ENCODE results near the gene RASL12. TPM values are rescaled to one million over a fixed set of nuclear protein-coding genes. Genes with fewer than 3 reads are reported as not detected.

RASL12 gene
- total RNA-seq, 1 experiment from 2014 or later: 0.67 TPM

DNA sequence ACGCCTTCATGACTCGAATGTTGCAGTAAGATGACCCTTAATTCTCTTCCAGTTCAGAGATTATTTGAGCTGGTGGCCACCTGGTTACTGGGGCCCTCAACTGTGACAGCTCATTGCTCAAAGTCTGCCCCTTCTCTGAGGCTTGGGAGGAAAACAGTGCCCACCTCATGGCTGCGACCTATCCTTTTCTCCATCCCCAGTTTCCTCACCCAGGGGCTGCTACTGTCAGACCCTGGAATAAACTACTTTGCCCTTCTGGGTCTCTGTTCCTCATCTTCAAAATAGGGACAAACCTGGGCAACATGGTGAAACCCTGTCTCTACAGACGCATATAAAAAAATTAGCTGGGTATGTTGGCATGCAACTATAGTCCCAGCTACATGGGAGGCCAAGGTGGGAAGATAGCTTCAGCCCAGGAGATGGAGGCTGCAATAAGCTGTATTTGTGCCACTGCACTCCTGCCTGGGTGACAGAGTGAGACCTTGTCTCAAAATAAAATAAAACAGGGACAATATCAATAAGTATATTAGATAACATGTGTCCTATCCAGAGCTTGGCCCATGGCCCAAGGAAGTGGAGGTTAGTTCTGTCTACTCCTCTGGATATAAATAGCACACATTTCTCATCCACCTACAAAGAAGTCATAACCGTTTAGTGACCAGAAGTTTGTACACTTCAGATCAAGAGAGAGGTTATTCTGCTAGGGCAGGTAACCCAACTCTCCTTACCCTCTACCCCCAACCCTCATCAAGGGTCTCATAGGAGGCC is 2.2 kb upstream of the RASL12 start:
- ChIA-PET POLR2A (no interaction called here), CTCF (interaction anchor here (0.6 kb wide), 1 partner anchor 217 kb away, joined by 7 read pairs; the partner anchor contains the start of gene PARP16)
- TF ChIP-seq, protein P1, sequence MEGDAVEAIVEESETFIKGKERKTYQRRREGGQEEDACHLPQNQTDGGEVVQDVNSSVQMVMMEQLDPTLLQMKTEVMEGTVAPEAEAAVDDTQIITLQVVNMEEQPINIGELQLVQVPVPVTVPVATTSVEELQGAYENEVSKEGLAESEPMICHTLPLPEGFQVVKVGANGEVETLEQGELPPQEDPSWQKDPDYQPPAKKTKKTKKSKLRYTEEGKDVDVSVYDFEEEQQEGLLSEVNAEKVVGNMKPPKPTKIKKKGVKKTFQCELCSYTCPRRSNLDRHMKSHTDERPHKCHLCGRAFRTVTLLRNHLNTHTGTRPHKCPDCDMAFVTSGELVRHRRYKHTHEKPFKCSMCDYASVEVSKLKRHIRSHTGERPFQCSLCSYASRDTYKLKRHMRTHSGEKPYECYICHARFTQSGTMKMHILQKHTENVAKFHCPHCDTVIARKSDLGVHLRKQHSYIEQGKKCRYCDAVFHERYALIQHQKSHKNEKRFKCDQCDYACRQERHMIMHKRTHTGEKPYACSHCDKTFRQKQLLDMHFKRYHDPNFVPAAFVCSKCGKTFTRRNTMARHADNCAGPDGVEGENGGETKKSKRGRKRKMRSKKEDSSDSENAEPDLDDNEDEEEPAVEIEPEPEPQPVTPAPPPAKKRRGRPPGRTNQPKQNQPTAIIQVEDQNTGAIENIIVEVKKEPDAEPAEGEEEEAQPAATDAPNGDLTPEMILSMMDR (IDR thresholded peaks at IDR 0.05): no peak
- no peak for ATAC-seq
- no peak for DNase-seq (ENCODE audit: low read depth, low spot score)
- in situ Hi-C loops (cut with HindIII; ENCODE audit: low pct_unique_long_range_greater_than_20kb, low sequenced_read_pairs) (no loop called here), intact Hi-C loops (cut with micrococcal nuclease; ENCODE audit: unreplicated experiment) (no loop called here)
- no peak overlapping the region for H3K27ac ChIP-seq (ENCODE audit: low read length)
- no peaks in the 10 kb centered on the region for H3K9me3 ChIP-seq (ENCODE audit: control insufficient read depth, insufficient read depth, low read depth, low read length)
- no peak overlapping the region for H3K4me3 ChIP-seq (ENCODE audit: low read depth in 2 of 2, low read length in 2 of 2)
- H3K36me3 ChIP-seq (ENCODE audit: control insufficient read depth, insufficient read depth, low read length): no peaks in the 10 kb centered on the region
- no peaks in the 10 kb centered on the region for H3K4me1 ChIP-seq (ENCODE audit: control insufficient read depth, insufficient read depth, low read length)
- H3K27me3 ChIP-seq (ENCODE audit: control insufficient read depth, insufficient read depth, low read length): peaks cover 6% of the 10 kb centered on the region; the same call in 1 of the 2 replicates
- no TSS peak for BruUV-seq (replicated peaks)

GRCh38 chr15:65069179-65069578 is 1.4 kb upstream of the RASL12 start:
- no peak overlapping the region for H3K27ac ChIP-seq (ENCODE audit: low read length)
- in situ Hi-C loops (cut with HindIII; ENCODE audit: low pct_unique_long_range_greater_than_20kb, low sequenced_read_pairs) (no loop called here), intact Hi-C loops (cut with micrococcal nuclease; ENCODE audit: unreplicated experiment) (no loop called here)
- TF ChIP-seq POLR2AphosphoS5 (IDR thresholded peaks at IDR 0.05; ENCODE audit: low read depth, low read length): no peak
- TF ChIP-seq, protein P1 (IDR thresholded peaks at IDR 0.05): no peak
- no peak for TF ChIP-seq REST (IDR thresholded peaks at IDR 0.05; ENCODE audit: insufficient read depth in 1 of 2, low read depth in 2 of 2, low read length in 1 of 2)
- TF ChIP-seq TCF7L2 (IDR thresholded peaks at IDR 0.05; ENCODE audit: low read depth, low read length): no peak
- TF ChIP-seq SIN3A (IDR thresholded peaks at IDR 0.05; ENCODE audit: borderline replicate concordance, insufficient read depth, low read depth, low read length): no peak
- ChIA-PET CTCF (interaction anchor here (0.6 kb wide), 2 partner anchors 69 to 218 kb away, joined by 6 to 7 read pairs; partner anchors contain the start of gene PARP16), POLR2A (no interaction called here)
- DNase-seq (ENCODE audit: low read depth, low spot score) (no peak), ATAC-seq (no peak)
- H3K9me3 ChIP-seq (ENCODE audit: control insufficient read depth, insufficient read depth, low read depth, low read length): no peaks in the 10 kb centered on the region
- no peaks in the 10 kb centered on the region for H3K36me3 ChIP-seq (ENCODE audit: control insufficient read depth, insufficient read depth, low read length)
- no TSS peak for BruUV-seq (replicated peaks)
- peaks cover 6% of the 10 kb centered on the region; the same call in 1 of the 2 replicates for H3K27me3 ChIP-seq (ENCODE audit: control insufficient read depth, insufficient read depth, low read length)
- no peaks in the 10 kb centered on the region for H3K4me1 ChIP-seq (ENCODE audit: control insufficient read depth, insufficient read depth, low read length)
- H3K4me3 ChIP-seq (ENCODE audit: low read depth in 2 of 2, low read length in 2 of 2): no peak overlapping the region

Data from Panc1 (cell line).